DMS 273 (cell line): Measurements from ENCODE around the gene ITGAD.

Experiments
- DNase-seq: peaks from one replicate; lab custom pipeline; 2025; ENCODE audit not compliant: unreplicated experiment; lab: John Stamatoyannopoulos, UW

Gene ITGAD

DNA sequence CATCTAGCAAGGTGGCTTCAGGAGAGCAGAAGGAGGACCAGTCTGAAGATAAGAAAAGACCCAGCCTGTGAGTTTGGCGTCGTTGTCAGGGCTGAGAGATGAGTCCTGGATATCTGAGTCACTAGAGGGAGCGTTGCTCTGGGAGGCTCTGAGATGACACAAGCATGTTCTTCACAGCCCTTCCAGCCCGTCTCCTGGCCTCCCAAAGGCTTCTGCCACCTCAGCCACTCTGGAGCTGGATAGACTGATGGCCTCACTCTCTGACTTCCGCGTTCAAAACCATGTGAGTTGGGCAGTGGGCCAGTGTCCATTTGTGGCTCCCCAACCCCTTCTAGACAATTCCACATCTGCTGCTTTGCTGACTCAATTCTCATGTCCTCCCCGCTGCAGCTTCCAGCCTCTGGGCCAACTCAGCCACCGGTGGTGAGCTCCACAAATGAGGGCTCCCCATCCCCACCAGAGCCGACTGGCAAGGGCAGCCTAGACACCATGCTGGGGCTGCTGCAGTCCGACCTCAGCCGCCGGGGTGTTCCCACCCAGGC is 81.1 kb downstream of the ITGAD start:
- DNase-seq, result no peak

DNA sequence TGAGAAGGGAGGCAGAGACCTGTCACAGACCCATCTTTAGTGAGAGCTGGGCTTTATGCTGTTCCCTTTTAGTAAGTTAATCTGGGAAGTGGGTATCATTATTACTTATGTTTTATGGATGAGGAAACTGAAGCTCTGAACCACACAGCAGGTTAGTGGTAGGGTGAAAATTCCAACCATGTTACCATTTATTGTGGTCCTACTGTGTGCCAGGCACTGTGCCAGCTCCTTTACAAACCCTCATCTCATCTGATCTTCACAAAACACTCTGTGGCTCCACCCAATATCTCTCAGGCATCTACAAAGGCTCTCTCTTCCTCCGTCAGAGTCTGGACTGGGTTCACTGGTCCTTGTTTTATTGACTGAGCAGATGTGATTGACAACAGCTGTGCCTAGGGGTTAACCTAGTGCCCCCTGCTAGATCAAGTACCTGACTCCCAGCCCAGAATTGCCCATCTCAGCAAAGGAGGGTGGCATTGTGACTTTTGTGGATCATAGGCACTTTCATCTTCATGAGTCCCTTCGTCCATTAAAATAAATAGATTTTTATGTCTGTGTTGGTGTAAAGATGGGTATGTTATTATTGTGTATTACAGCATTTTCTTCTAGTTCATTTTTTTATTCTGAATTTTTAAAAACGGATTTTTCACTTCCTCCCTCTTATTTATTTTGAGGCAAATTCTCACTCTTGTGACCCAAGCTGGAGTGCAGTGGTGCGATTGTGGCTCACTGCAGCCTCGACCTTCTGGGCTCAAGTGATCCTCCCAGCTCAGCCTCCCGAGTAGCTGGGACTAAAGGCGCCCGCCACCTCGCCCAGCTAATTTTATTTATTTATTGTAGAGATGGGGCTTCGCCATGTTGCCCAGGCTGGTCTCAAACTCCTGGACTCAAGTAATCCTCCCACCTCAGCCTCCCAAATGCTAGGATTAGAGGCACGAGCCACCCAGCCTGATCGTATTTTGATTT is 81.9 kb downstream of the ITGAD start:
- no peak for DNase-seq

DNA sequence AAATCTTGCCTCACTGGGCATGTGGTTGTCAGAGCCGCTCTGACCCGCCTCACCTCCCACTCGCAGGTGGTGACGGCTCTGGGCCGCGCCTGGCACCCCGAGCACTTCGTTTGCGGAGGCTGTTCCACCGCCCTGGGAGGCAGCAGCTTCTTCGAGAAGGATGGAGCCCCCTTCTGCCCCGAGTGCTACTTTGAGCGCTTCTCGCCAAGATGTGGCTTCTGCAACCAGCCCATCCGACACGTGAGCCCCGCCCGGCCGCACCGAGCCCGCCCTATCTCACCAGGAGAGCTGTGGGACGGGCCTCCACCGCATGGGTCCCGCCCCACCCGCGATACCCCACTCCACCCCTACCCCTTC is 82.8 kb downstream of the ITGAD start:
- no peak for DNase-seq
